ENCODE data around the gene NCS1.
"Not testable (repeated sequence)": the region's sequence is repeated elsewhere in the genome, so short reads cannot be mapped to it uniquely, and the experiment has no call there.

The NCS1 gene

GRCh38 chr9:130265431-130266235 is 93.4 kb downstream of the NCS1 start, which contains the start of gene HMCN2:
TSS of gene HMCN2 (plus strand) at chr9:130265760. CDS start at chr9:130265879, 119 bp downstream.
- DNase-seq: no peak

GRCh38 chr9:130266236-130267098 is 94.3 kb downstream of the NCS1 start:
- no peak for DNase-seq

- no peak for DNase-seq
These were observed 95.7 kb downstream of the NCS1 start for GRCh38 chr9:130267930-130268329.

- no peak for DNase-seq
These were observed 96.5 kb downstream of the NCS1 start for GRCh38 chr9:130268521-130269211.

- no peak for DNase-seq
These were observed 99.3 kb downstream of the NCS1 start for GRCh38 chr9:130271473-130271872.

GRCh38 chr9:130275156-130275555 is 103.0 kb downstream of the NCS1 start:
- no peak for DNase-seq

GRCh38 chr9:130276121-130276520 is 103.9 kb downstream of the NCS1 start:
- no peak for DNase-seq

- no peak for DNase-seq
These were observed 104.8 kb downstream of the NCS1 start for GRCh38 chr9:130276955-130277354.

GRCh38 chr9:130277525-130277924 is 105.3 kb downstream of the NCS1 start:
- DNase-seq: not testable (repeated sequence)

GRCh38 chr9:130283539-130284248 is 111.5 kb downstream of the NCS1 start:
- no peak for DNase-seq

- DNase-seq: no peak
These were observed 112.0 kb downstream of the NCS1 start for GRCh38 chr9:130284249-130284625.

- DNase-seq: no peak
These were observed 112.5 kb downstream of the NCS1 start for GRCh38 chr9:130284690-130285089.

GRCh38 chr9:130285271-130285670 is 113.1 kb downstream of the NCS1 start:
- DNase-seq: no peak

GRCh38 chr9:130286072-130286770 is 114.0 kb downstream of the NCS1 start:
- DNase-seq: no peak
